Suppressor macrophage treated with lipopolysaccharide for 4 hours (primary cell): Measurements from ENCODE around the gene SLC12A5.
A peak's percentile ranks its signal among the peaks of the same experiment; 100 is the strongest.

Experiments
- DNase-seq: peaks from one replicate; pipeline ENCODE4 v3.0.0-alpha.2; 2020

Gene SLC12A5

GRCh38 chr20:46028110-46028509, 905 bp upstream of the SLC12A5 start:
- no peak for DNase-seq

DNA sequence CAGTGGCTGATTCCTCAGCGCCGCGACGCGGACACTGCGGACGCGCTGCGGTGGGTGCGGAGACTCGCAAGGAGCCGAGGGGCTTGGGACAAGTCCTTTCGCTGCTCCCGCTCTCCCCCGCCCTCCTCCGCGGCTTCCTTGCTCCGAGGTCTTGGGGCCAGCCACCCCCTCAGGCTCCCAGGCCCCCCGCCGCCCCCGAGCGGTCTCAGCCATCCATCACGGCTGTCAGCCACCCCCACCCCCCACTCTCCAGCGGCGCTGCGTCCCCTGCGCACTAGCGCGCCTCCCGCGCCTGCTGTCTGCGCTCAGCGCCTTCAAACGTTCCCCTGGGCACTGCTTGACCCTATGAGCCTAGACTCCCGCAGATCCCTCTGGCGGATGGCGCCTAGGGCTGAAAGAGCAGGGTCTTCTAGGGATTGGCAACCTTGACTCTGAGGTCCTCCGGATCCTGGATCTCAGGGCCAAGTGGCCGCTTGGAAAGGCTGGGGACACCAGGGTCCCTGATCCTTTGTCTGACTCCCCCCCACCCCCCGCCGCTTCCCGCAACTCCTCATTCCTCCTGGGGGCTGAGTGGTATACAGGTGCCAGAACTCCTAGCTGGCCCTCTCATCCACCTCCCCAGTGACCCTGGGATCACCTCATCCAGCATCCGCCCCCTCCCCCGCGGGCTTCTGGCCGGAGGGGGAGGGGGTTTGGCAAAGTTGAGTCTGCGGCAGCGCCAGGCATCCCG, 1.4 kb downstream of the SLC12A5 start:
- no peak for DNase-seq

DNA sequence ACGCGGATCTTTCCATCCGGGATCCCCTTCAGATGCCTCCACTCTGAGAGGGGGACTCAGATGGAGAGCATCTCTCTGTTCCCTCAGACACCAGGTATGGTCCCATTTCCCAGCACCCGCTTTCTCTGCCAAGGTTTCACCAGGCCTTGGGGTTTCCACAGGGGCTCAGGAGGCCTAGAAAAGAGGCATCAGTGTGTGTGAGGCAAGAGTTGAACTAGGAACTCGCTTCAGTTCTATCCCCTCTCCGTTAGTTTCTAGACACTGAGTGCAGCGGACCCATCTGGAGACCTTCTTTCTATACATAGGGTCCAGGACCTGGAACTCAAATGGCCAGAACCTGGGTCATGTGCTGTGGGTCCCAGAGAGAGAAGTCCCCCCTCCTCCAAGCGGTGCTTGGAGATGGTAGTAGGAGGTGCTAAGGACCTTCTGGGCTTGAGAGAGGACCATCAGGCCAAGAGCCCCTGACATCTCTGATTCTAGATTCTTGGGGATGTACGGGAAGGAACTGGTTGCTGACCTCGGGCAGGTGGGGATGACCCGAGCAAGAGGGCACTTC, 2.1 kb downstream of the SLC12A5 start:
- DNase-seq, result no peak

- no peak for DNase-seq
Observed at GRCh38 chr20:46031701-46032254, 2.8 kb downstream of the SLC12A5 start.

DNA sequence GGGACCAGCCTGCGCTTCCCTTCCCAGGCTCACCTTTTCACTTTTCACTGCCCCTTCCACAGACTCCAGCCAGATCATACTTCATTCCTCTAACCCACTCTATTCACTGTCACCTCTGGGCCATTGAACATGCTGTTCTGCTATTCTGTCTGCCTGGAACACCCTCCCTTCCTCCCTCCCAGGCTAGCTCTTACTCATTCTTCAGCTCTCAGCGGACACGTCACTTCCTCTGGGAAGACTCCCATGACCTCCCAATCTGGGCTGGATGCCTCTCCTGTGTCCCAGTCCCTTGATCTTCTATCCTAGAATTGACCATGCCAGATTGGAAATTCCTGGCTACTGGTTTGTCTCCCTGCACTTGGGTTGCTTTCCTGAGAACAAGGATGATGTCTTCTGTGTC, 5.0 kb downstream of the SLC12A5 start:
- no peak for DNase-seq

GRCh38 chr20:46035253-46035652, 6.2 kb downstream of the SLC12A5 start:
- no peak for DNase-seq

DNA sequence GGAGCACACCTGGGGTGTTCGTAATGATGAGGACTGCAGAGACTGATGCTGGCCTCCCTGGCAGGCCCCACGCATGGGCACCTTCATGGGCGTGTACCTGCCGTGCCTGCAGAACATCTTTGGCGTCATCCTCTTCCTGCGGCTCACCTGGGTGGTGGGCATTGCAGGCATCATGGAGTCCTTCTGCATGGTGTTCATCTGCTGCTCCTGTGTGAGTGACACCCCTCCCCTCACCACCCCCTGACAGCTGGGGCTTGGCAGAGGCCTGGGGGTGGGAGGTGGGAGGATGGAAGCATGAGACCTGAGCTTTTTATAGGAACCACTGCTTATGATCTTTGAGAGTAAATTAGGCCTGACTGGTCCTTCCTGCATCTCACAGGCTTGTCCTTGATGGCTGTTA, 6.7 kb downstream of the SLC12A5 start:
- no peak for DNase-seq

- no peak for DNase-seq
Observed at GRCh38 chr20:46036370-46036769, 7.4 kb downstream of the SLC12A5 start.

DNA sequence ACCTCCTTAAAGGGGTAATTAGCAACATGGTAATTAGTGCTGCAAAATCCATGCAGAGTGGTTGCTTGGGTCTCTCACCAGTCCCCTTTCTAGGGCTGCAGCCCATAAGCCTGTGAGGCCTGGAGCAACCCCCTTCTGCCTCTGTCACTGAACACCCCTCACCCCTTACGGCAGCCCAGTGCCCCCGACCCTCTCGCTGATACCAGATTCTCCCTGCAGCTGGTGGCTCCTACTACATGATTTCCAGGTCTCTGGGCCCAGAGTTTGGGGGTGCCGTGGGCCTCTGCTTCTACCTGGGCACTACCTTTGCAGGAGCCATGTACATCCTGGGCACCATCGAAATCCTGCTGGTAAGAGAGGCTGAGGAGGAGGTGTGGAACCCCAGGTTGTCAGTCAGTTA, 8.0 kb downstream of the SLC12A5 start:
- no peak for DNase-seq

DNA sequence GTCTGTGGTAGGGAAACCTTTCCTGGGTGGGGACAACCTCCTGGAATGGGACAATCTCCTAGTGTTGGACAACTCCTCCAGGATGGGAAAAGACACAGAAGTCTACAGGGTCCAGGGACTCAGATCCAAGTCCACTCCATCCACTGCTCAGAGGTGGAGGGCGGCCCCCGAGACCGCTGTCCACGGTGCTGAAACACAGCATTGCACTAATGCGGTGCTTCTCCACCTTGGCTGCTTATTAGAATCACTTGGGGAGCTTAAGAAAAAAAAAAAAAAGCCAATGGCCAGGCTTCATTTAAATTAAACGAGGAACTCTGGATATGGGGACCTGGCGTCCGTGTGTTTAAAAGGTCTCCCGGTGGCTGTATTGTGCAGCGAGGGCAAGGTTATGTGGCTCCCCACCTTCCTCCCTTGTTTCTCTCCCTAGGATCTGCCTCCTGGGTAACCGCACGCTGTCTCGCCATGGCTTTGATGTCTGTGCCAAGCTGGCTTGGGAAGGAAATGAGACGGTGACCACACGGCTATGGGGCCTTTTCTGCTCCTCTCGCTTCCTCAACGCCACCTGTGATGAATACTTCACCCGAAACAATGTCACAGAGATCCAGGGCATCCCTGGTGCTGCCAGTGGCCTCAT, 12.0 kb downstream of the SLC12A5 start:
- peak; percentile 48 for DNase-seq

- no peak for DNase-seq
Observed at GRCh38 chr20:46043556-46043955, 14.5 kb downstream of the SLC12A5 start.

DNA sequence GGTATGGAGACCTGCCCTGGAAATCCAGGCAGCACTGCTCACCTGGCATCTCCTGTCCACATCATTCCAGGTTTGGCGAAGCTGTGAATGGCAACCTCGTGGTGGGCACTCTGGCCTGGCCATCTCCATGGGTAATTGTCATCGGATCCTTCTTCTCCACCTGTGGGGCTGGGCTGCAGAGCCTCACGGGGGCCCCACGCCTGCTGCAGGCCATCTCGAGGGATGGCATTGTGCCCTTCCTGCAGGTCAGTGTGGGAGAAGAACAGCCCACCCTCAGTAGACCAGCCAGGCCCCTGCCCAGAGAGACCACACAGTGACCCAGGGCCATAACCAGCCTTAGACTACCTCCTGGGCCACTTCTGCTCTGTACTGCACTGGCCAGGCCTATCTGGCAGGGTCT, 15.9 kb downstream of the SLC12A5 start:
- no peak for DNase-seq

- DNase-seq, result no peak
Observed at GRCh38 chr20:46046588-46047310, 17.7 kb downstream of the SLC12A5 start.

GRCh38 chr20:46047821-46048220, 18.8 kb downstream of the SLC12A5 start:
- DNase-seq, result no peak

- DNase-seq, result no peak
Observed at GRCh38 chr20:46049190-46049589, 20.2 kb downstream of the SLC12A5 start.

GRCh38 chr20:46049815-46050214, 20.8 kb downstream of the SLC12A5 start:
- DNase-seq, result no peak

GRCh38 chr20:46050444-46050843, 21.4 kb downstream of the SLC12A5 start:
- DNase-seq, result no peak

DNA sequence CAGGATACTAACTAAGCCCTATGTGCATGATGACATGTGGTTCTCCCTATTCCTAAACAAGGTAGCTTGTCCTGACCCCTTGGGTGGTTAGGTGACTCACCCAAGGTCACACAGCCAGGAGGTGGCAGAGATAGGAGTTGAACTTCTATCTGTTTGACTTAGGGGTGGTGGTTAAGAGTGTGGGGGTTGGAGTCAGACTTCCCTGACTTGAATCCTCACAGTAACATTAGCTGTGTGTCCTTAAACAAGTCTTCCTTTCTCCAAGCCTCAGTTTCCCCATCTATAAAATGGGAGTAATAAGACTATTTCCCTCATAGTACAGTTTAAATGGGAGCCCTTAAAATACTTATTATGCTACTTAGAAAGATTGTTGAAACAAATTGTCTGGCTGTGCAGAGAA, 21.9 kb downstream of the SLC12A5 start:
- no peak for DNase-seq

GRCh38 chr20:46051556-46052308, 22.7 kb downstream of the SLC12A5 start:
- DNase-seq, result no peak

GRCh38 chr20:46053416-46053815, 24.4 kb downstream of the SLC12A5 start:
- no peak for DNase-seq

GRCh38 chr20:46054606-46055005, 25.6 kb downstream of the SLC12A5 start:
- no peak for DNase-seq

GRCh38 chr20:46055269-46055668, 26.3 kb downstream of the SLC12A5 start:
- DNase-seq, result no peak
